GM12864 (cell line): ENCODE measurements around the gene LARP4B.
A peak's percentile ranks its signal among the peaks of the same experiment; 100 is the strongest.

Experiments
- DNase-seq: peaks from one replicate; pipeline ENCODE4 v3.0.0-alpha.2; 2011; ENCODE audit warnings: low read depth
- H3K4me3 ChIP-seq: 2 replicates; pipeline ENCODE4 v1.5.1; 2011; ENCODE audit warnings: mild to moderate bottlenecking, low read depth, low read length, control low read depth
- TF ChIP-seq, protein P1 (sequence below): IDR thresholded peaks from 2 replicates; pipeline ENCODE4 v1.5.1; 2011; ENCODE audit warnings: low read depth, mild to moderate bottlenecking, moderate library complexity, low read length, control low read depth, inconsistent platforms; ENCODE audit errors: missing control alignments

Gene LARP4B

DNA sequence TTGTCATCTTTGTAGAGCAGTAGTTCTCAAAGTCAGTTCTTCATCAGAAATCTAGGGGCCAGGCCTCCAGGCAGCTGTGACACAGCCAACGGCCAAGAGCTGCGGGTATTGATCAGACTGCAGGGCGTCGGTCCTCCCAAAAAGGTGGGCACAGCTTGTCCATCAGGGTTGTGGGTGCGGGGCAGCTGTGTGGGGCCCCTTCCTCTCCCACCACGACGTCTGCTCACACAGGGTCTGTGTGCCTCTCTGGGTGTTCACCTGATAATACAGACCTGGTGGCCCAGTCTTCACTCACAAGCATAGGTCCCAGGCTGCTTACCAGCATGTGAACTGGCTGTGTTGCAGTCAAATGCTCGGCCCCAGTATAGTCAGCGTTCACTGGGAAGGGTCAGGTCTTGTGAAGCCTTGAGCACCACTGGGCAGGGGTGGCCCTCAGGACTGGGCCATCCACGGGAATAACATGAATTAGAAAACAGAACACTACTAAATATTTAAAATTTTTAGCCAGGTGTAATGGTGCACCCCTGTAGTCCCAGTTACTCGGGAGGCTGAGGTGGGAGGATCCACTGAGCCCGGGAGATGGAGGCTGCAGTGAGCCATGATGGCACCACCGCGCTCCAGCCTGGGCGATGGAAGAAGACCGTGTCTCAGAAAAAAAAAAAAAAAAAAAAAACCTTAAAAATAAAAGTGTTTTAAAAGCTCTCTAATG, 139.3 kb downstream of the LARP4B start:
- no peak overlapping the region for H3K4me3 ChIP-seq
- TF ChIP-seq, protein P1, sequence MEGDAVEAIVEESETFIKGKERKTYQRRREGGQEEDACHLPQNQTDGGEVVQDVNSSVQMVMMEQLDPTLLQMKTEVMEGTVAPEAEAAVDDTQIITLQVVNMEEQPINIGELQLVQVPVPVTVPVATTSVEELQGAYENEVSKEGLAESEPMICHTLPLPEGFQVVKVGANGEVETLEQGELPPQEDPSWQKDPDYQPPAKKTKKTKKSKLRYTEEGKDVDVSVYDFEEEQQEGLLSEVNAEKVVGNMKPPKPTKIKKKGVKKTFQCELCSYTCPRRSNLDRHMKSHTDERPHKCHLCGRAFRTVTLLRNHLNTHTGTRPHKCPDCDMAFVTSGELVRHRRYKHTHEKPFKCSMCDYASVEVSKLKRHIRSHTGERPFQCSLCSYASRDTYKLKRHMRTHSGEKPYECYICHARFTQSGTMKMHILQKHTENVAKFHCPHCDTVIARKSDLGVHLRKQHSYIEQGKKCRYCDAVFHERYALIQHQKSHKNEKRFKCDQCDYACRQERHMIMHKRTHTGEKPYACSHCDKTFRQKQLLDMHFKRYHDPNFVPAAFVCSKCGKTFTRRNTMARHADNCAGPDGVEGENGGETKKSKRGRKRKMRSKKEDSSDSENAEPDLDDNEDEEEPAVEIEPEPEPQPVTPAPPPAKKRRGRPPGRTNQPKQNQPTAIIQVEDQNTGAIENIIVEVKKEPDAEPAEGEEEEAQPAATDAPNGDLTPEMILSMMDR: no peak
- DNase-seq: no peak

GRCh38 chr10:791639-792038, 139.9 kb downstream of the LARP4B start:
- no peak for DNase-seq
- no peak overlapping the region for H3K4me3 ChIP-seq
- TF ChIP-seq, protein P1: no peak

DNA sequence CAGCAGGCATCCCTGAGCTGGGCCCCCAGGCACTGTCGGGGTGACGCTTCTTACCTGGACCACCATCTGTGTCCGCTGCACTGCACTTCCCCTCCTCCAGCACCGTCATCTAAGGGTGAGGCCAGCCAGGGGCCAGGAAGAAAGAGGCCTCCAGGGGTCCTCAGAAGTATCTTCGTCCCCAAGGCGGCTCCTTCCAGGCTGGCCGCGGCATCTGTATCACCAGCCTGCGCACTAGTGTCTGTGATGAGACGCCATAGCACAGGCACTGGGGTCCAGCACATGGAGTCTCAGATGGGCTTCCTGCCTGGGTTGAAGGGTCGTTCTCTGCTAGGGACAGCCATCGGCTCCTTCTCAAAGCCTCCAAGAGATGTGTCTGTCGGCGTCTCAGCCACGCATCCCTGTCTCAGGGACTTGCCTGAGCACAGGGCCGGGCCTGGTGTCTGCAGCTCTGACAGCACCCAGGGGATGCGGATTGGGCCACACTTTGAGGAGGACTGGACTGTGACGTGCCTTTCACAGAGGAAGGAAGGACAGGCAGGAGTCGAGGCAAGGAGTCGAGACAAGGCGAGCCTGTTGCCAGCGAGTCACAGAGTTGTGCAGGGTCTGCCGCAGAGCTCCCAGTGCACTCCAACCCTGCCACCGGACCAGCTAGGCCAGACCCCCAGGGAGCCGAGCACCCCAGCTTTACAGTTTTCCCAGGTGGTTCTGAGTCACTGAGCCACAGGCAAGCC, 140.5 kb downstream of the LARP4B start:
- TF ChIP-seq, protein P1: no peak
- no peak for DNase-seq
- no peak overlapping the region for H3K4me3 ChIP-seq

- TF ChIP-seq, protein P1: no peak
Observed at GRCh38 chr10:789831-790701, 141.4 kb downstream of the LARP4B start.

GRCh38 chr10:788796-789748, 142.4 kb downstream of the LARP4B start:
- H3K4me3 ChIP-seq: no peak overlapping the region
- no peak for DNase-seq
- TF ChIP-seq, protein P1: peak; percentile 44

More at GRCh38 chr10:789831-790701, 141.4 kb downstream of the LARP4B start:
- DNase-seq: no peak
- no peak overlapping the region for H3K4me3 ChIP-seq
